CD14-positive monocyte (primary cell): ENCODE data around the gene MKLN1. TPM values are rescaled to one million over a fixed set of nuclear protein-coding genes. Genes with fewer than 3 reads are reported as not detected.

Experiments used
- DNase-seq, 3 donors: peaks; one replicate each; pipeline ENCODE4 v3.0.0-alpha.2; 2011 to 2022
- H2AFZ ChIP-seq: 2 replicates; pipeline ENCODE4 v1.6.0; 2012; ENCODE audit warnings: mild to moderate bottlenecking, low read depth, low read length, inconsistent platforms; ENCODE audit not compliant: insufficient read depth, poor library complexity, severe bottlenecking
- H3K27ac ChIP-seq, 2 donors: 1 replicate in 1 of 2; 2 replicates in 1 of 2; pipeline ENCODE4 v1.5.1; 2012 to 2013; ENCODE audit warnings: low read length in 2 of 2, control low read depth in 1 of 2, inconsistent platforms in 1 of 2, low read depth in 1 of 2, mild to moderate bottlenecking in 1 of 2
- H3K27me3 ChIP-seq, 2 donors: one replicate each; pipeline versions ENCODE4 v1.6.0 to v1.6.1; 2011 to 2013; ENCODE audit warnings: low read length in 2 of 2; ENCODE audit not compliant: control insufficient read depth in 2 of 2, insufficient read depth in 2 of 2
- H3K36me3 ChIP-seq, 2 donors: replicated peaks in 1 of 2; 1 replicate in 1 of 2; 2 replicates in 1 of 2; pipeline versions ENCODE4 v1.5.1 to v1.6.1; 2012 to 2013; ENCODE audit warnings: low read length in 2 of 2, control low read depth in 1 of 2, inconsistent platforms in 1 of 2, mild to moderate bottlenecking in 1 of 2; ENCODE audit not compliant: insufficient read depth in 2 of 2, control insufficient read depth in 1 of 2
- H3K4me1 ChIP-seq, 2 donors: 1 replicate in 1 of 2; 2 replicates in 1 of 2; pipeline versions ENCODE4 v1.5.1 to v1.6.1; 2012 to 2013; ENCODE audit warnings: low read length in 2 of 2, control low read depth in 1 of 2, inconsistent platforms in 1 of 2, mild to moderate bottlenecking in 1 of 2, moderate library complexity in 1 of 2; ENCODE audit not compliant: insufficient read depth in 2 of 2, control insufficient read depth in 1 of 2
- H3K4me2 ChIP-seq: replicated peaks from 2 replicates; pipeline ENCODE3; 2012; ENCODE audit warnings: low read length, moderate library complexity, mild to moderate bottlenecking; ENCODE audit not compliant: poor library complexity, severe bottlenecking; ENCODE audit errors: extremely low read depth
- H3K4me3 ChIP-seq, 3 experiments: fragments of 200-600 bp in 1 of 3; sonication (generic) in 1 of 3; replicated peaks in 1 of 3; 1 replicate in 2 of 3; 2 replicates in 1 of 3; pipeline ENCODE4 v1.5.1; 2011 to 2013; ENCODE audit warnings: low read length in 3 of 3, mild to moderate bottlenecking in 3 of 3, control low read depth in 2 of 3, low read depth in 2 of 3, inconsistent platforms in 1 of 3, moderate library complexity in 1 of 3
- H3K79me2 ChIP-seq: 2 replicates; pipeline ENCODE4 v1.6.0; 2012; ENCODE audit warnings: mild to moderate bottlenecking, control low read depth, inconsistent platforms, low read length, moderate library complexity; ENCODE audit not compliant: insufficient read depth
- H3K9ac ChIP-seq: 2 replicates; pipeline ENCODE4 v1.6.0; 2017; ENCODE audit warnings: low read length, mild to moderate bottlenecking; ENCODE audit not compliant: insufficient read depth, poor library complexity, severe bottlenecking
- H3K9me3 ChIP-seq, 2 donors: replicated peaks in 1 of 2; 1 replicate in 1 of 2; 2 replicates in 1 of 2; pipeline versions ENCODE4 v1.5.1 to v1.6.1; 2012 to 2013; ENCODE audit warnings: low read length in 2 of 2, control low read depth in 1 of 2; ENCODE audit not compliant: control insufficient read depth in 1 of 2, insufficient read depth in 1 of 2
- H4K20me1 ChIP-seq: 2 replicates; pipeline ENCODE4 v1.6.0; 2012; ENCODE audit warnings: mild to moderate bottlenecking, low read length, control low read depth, moderate library complexity; ENCODE audit not compliant: insufficient read depth
- H3K27ac Mint-ChIP-seq, 7 donors: one replicate each; pipeline ENCODE4 v1.8.0; 2020; ENCODE audit warnings: mild to moderate bottlenecking in 7 of 7, mixed read lengths in 7 of 7, moderate library complexity in 6 of 7, inconsistent platforms in 2 of 7
- H3K27me3 Mint-ChIP-seq, 3 donors: one replicate each; pipeline ENCODE4 v1.8.0; 2021 to 2022; ENCODE audit warnings: low read depth in 3 of 3, mild to moderate bottlenecking in 3 of 3, mixed read lengths in 3 of 3, moderate library complexity in 3 of 3, inconsistent platforms in 1 of 3
- H3K36me3 Mint-ChIP-seq, 2 donors: one replicate each; pipeline ENCODE4 v1.8.0; 2020; ENCODE audit warnings: mixed read lengths in 2 of 2, inconsistent platforms in 1 of 2, mild to moderate bottlenecking in 1 of 2
- H3K4me1 Mint-ChIP-seq: one replicate; pipeline ENCODE4 v1.8.0; 2020; ENCODE audit warnings: mild to moderate bottlenecking, mixed read lengths
- H3K4me3 Mint-ChIP-seq, 2 donors: one replicate each; pipeline ENCODE4 v1.8.0; 2020; ENCODE audit warnings: mild to moderate bottlenecking in 2 of 2, mixed read lengths in 2 of 2, moderate library complexity in 1 of 2
- H3K9me3 Mint-ChIP-seq, 7 donors: one replicate each; pipeline ENCODE4 v1.8.0; 2020 to 2022; ENCODE audit warnings: mixed read lengths in 7 of 7, mild to moderate bottlenecking in 6 of 7, moderate library complexity in 6 of 7, inconsistent platforms in 2 of 7
- WGBS: methylation state at CpG from one replicate; pipeline ENCODE4 v1.1.5; 2013; ENCODE audit warnings: missing lambda C conversion rate; ENCODE audit not compliant: insufficient coverage; 5-methylcytosine and 5-hydroxymethylcytosine counted together
- intact Hi-C, 2 donors: fragments of 100-400 bp; cut with micrococcal nuclease; formaldehyde crosslinking; loops; one replicate each; pipeline versions ENCODE4 v1.15.0 to v1.15.1; 2023
- polyA plus RNA-seq, 3 donors: library from polyadenylated mRNA; depleted of rRNA in 1 of 3; unstranded in 2 of 3; stranded (reverse) in 1 of 3; fragments of 300-500 nt in 2 of 3; fragments of >200 nt in 1 of 3; fragmentation: Illumina TruSeq in 2 of 3; gene quantifications; 1 replicate in 2 of 3; 2 replicates in 1 of 3; pipeline ENCODE4 v1.2.3, GENCODE V29; 2012 to 2021
- TF ChIP-seq, protein P1 (sequence below): fragments of 200-600 bp; IDR thresholded peaks from one replicate; pipeline ENCODE4 v1.8.0; 2022; ENCODE audit warnings: antibody characterized with exemption, mild to moderate bottlenecking

Gene MKLN1
- polyA plus RNA-seq, 3 donors: 12.2 to 18.5 (median 17.2) TPM

DNA sequence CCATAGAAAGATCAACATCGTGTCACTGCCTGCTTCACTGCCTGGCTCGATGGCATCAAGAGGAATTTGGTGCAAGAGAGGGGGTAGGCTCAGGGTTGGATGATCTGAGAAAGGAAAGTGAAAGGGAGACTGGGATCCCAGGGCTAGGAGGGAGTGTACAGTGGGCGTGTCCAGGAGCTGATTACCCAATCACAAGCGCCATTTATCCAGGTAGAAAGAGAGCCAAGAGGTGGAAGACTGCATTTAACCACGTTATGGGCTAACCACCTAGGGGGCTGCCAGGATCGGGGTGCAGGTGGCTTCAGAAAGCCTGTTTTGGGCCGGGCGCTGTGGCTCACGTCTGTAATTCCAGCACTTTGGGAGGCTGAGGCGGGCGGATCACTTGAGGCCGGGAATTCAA is 218.4 kb downstream of the MKLN1 start:
- Mint-ChIP-seq H3K4me1 (peaks cover 8% of the 10 kb centered on the region), H3K4me3 (peak overlapping the region in 1 of 2 donors; percentile 31), H3K36me3 (no peaks in the 10 kb centered on the region), H3K9me3 (peaks cover 0 to 7% (median 0%) of the 10 kb centered on the region in 7 donors), H3K27me3 (peaks cover 2 to 9% (median 4%) of the 10 kb centered on the region in 3 donors), H3K27ac (peak overlapping the region in 2 of 7 donors; percentile 1 to 19)
- intact Hi-C loops: no loop called here
- no peaks in the 10 kb centered on the region for H3K9me3 ChIP-seq
- no peaks in the 10 kb centered on the region for H3K79me2 ChIP-seq
- no peak overlapping the region for H3K4me2 ChIP-seq
- 79% methylated on average over 9 of the region's 12 CpGs for WGBS
- H4K20me1 ChIP-seq: no peaks in the 10 kb centered on the region
- no peaks in the 10 kb centered on the region for H3K4me1 ChIP-seq
- H3K4me3 ChIP-seq: no peak overlapping the region
- H3K9ac ChIP-seq: no peak overlapping the region
- H3K27me3 ChIP-seq: no peaks in the 10 kb centered on the region
- no peaks in the 10 kb centered on the region for H3K36me3 ChIP-seq
- no peak overlapping the region for H3K27ac ChIP-seq
- TF ChIP-seq, protein P1, sequence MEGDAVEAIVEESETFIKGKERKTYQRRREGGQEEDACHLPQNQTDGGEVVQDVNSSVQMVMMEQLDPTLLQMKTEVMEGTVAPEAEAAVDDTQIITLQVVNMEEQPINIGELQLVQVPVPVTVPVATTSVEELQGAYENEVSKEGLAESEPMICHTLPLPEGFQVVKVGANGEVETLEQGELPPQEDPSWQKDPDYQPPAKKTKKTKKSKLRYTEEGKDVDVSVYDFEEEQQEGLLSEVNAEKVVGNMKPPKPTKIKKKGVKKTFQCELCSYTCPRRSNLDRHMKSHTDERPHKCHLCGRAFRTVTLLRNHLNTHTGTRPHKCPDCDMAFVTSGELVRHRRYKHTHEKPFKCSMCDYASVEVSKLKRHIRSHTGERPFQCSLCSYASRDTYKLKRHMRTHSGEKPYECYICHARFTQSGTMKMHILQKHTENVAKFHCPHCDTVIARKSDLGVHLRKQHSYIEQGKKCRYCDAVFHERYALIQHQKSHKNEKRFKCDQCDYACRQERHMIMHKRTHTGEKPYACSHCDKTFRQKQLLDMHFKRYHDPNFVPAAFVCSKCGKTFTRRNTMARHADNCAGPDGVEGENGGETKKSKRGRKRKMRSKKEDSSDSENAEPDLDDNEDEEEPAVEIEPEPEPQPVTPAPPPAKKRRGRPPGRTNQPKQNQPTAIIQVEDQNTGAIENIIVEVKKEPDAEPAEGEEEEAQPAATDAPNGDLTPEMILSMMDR: no peak
- H2AFZ ChIP-seq: peak overlapping the region; percentile 16
- DNase-seq: no peak

Other genes with a start within 250 kb of the MKLN1 start
- gene PODXL, start 228.8 kb downstream of the MKLN1 start, polyA plus RNA-seq: under 1 TPM in 2 of 3 donors, not detected in 1; 0.20 to 0.25 TPM